Panc1 (cell line): ENCODE data around the gene USP3.

Source experiments
- POLR2AphosphoS5 ChIP-seq: IDR thresholded peaks from 2 replicates; pipeline ENCODE4 v1.6.1; 2012; ENCODE audit warnings: mild to moderate bottlenecking, low read depth, low read length, moderate library complexity
- TCF7L2 ChIP-seq: IDR thresholded peaks from 2 replicates; pipeline ENCODE4 v1.6.1; 2011; ENCODE audit warnings: mild to moderate bottlenecking, low read depth, low read length, inconsistent platforms
- TF ChIP-seq, protein P1 (sequence below): fragments of 450-650 bp; IDR thresholded peaks from 2 replicates; pipeline ENCODE4 v1.5.1; 2017; ENCODE audit warnings: mild to moderate bottlenecking

- TF ChIP-seq TCF7L2 (no peak), POLR2AphosphoS5 (no peak)
- TF ChIP-seq, protein P1, sequence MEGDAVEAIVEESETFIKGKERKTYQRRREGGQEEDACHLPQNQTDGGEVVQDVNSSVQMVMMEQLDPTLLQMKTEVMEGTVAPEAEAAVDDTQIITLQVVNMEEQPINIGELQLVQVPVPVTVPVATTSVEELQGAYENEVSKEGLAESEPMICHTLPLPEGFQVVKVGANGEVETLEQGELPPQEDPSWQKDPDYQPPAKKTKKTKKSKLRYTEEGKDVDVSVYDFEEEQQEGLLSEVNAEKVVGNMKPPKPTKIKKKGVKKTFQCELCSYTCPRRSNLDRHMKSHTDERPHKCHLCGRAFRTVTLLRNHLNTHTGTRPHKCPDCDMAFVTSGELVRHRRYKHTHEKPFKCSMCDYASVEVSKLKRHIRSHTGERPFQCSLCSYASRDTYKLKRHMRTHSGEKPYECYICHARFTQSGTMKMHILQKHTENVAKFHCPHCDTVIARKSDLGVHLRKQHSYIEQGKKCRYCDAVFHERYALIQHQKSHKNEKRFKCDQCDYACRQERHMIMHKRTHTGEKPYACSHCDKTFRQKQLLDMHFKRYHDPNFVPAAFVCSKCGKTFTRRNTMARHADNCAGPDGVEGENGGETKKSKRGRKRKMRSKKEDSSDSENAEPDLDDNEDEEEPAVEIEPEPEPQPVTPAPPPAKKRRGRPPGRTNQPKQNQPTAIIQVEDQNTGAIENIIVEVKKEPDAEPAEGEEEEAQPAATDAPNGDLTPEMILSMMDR = no peak
Measured at GRCh38 chr15:63539998-63540397, 35.6 kb downstream of the USP3 start.
